H54 (cell line): Measurements from ENCODE around the gene TMEM238.

ENCODE experiments used
- DNase-seq: peaks from one replicate; pipeline ENCODE4 v3.0.0; 2011; ENCODE audit warnings: low spot score, mixed read lengths; ENCODE audit not compliant: insufficient read length
- FAIRE-seq: peaks from 3 replicates; lab custom pipeline; 2011; peaks lifted over from hg19 to GRCh38; lab: Jason Lieb, UNC
- POLR2A ChIP-seq: IDR thresholded peaks from 2 replicates; pipeline ENCODE4 v1.6.1; 2011; ENCODE audit warnings: low read depth, mild to moderate bottlenecking, low read length

The TMEM238 gene

DNA sequence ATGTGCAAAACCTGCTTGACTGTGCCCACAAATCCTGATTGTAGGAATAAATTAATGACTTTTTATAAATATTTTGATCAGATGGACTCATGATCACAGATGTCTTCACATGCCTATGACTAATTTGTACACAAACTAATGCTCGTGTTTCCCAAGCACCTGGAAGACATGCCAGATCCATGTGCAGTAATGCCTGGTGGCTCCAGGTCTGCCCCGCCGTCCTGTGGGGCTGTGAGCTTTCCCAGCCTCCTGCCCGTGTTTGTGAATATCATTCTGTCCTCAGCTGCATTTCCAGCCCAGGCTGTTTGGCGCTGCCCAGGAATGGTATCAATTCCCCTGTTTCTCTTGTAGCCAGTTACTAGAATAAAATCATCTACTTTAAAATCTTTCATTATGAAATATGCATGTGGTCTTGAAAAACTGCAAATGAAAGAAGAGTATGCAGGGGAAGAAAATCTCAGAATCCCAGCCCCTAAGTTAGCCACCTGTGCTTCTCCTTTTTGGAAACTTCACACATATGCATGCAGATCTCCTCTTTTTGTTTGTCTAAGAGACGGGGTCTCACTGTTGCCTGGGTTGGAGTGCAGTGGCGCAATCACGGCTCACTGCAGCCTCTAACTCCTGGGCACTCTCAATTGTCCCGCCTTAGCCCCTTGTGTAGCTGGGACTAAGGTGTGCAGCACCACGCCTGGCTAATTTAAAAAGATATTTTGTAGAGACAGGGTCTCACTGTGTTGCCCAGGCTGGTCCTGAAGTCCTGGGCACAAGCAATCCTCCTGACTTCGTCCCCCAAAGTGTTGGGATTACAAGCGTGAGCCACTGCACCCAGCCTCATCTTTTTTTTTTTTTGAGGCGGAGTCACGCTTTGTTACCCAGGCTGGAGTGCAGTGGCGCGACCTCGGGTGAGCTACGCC lies 7.9 kb upstream of the TMEM238 start:
- no peak for TF ChIP-seq POLR2A
- DNase-seq (no peak), FAIRE-seq (no peak)

DNA sequence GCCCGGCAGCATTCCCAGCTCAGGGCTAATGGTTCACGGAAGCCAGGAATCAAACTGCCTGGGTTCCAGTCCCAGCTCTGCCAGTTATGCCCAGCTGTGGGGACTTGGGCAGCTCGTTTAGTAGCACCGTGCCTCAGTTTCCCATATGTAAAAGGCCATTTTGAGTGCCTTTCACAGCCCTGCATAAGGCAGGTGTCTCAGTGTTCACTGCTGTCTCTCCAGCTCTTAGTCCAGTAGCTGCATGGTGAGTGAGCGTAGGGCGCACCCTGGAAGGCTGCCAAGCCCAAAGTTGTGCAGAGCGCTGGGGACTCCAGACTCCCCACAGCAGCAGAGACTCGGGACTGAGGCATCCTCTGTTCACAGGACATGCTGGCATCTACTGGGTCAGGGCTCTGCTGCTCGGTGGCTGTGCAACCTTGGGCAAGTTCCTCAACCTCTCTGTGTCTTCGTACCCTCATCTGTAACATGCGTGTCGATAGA lies 7.1 kb upstream of the TMEM238 start:
- TF ChIP-seq POLR2A: peak; percentile 50; the same call in 1 of the 2 replicates
- no peak for FAIRE-seq
- no peak for DNase-seq

DNA sequence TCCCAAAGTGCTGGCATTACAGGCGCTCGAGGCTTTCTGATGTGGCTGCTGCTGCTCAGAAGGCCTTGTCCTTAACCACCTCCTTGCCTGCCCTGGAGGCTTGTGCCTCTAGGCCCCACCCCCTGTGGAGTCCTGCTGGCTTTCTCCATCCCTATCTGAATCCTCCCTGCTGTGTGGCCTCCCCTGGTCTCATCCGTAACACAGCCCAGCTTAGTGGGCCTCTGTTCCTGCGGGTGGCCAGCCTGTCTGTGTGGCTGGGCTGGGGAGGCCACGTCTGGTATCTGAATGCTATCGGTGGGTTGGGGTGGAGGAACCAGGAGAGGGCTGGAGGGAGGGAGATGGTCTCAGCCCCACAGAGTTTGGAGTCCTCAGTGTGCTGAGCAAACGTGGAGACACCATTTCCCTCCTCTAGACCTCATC lies 6.4 kb upstream of the TMEM238 start:
- DNase-seq (no peak), FAIRE-seq (no peak)
- TF ChIP-seq POLR2A: peak; percentile 64

DNA sequence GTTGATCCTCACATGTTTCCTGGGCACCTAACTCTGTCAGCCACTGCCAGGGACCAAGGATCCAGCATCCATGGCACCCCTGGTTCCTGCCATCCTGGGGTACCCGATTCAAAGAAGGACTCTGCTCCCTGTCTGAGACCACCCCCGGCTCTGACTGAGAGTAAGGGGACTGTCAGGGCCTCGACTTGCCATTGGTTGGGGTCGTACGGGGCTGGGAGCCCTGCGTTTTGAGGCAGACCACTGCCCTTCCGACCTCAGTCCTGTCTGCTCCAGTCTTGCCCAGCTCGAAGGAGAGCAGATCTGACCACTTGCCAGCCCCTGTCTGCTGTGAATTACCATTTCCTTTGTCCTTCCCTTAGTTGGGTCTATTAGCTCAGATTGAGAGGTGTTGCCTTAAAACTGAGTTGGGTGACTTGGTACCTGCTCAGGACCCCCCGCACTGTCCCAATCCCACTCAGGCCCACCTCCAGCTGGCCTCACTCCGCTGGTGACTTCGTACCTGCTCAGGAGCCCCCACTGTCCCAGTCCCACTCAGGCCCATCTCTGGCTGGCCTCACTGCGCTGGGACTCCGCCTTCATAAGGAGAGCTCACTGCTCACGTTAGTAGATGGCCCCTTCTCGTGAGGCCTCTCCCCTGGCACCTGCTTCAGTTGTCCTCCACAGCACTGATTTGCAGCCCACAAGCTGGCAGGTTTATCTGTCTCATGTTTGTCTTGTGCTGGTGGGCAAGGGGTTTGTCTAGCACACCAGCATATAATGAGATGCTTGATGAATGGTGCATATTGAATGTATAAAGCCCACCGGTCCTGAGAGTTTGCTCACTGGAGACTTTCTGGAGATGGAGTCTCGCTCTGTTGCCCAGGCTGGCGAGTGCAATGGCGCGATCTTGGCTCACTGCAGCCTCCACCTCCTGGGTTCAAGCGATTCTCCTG lies 5.6 kb upstream of the TMEM238 start:
- FAIRE-seq (no peak), DNase-seq (no peak)
- peak; percentile 33; the same call in 1 of the 2 replicates for TF ChIP-seq POLR2A

DNA sequence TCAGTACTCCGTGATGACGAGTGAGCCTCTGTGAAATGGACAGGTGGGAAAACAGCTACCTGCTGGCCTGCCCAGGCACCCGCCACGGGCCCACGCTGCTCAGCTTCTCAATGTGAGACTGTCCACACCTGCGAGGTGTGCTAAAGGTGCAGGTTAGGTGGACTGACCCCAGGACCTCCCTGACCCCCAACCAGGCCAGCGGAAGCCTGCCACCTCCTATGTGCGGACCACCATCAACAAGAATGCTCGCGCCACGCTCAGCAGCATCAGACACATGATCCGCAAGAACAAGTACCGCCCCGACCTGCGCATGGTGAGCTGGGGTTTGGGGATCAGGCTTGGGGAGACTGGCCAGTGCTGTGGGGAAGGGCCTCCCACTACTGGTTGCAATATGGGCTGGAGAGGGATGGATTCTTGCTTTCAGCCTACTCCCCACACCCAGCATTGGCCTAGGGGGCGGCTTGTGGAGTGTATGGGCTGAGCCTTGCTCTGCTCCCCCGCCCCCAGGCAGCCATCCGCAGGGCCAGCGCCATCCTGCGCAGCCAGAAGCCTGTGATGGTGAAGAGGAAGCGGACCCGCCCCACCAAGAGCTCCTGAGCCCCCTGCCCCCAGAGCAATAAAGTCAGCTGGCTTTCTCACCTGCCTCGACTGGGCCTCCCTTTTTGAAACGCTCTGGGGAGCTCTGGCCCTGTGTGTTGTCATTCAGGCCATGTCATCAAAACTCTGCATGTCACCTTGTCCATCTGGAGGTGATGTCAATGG lies 3.8 kb upstream of the TMEM238 start:
- 0 out of 2 replicates have a peak, but pooled peaks have one; percentile 1 for TF ChIP-seq POLR2A
- FAIRE-seq (no peak), DNase-seq (no peak)

DNA sequence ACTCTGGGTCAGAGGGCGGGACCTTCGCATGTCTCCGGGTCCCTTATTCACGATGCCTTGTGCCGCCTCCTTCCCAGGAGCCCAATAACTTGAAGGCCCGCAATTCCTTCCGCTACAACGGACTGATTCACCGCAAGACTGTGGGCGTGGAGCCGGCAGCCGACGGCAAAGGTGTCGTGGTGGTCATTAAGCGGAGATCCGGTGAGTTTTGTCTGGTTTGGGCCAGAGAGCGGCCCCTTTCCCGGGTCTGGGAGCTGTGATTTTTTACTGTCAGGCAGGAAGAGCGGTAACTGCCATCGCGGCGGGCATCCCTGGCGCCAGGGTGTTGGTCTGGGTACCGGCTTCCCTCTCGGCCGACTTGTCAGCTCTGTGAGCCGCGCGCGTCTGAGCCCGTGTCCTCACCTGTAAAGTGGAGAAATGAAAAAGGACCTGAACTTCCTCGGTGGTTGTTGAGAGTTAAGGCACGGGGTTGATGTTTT lies 2.4 kb upstream of the TMEM238 start:
- FAIRE-seq: no peak
- TF ChIP-seq POLR2A: no peak
- no peak for DNase-seq

DNA sequence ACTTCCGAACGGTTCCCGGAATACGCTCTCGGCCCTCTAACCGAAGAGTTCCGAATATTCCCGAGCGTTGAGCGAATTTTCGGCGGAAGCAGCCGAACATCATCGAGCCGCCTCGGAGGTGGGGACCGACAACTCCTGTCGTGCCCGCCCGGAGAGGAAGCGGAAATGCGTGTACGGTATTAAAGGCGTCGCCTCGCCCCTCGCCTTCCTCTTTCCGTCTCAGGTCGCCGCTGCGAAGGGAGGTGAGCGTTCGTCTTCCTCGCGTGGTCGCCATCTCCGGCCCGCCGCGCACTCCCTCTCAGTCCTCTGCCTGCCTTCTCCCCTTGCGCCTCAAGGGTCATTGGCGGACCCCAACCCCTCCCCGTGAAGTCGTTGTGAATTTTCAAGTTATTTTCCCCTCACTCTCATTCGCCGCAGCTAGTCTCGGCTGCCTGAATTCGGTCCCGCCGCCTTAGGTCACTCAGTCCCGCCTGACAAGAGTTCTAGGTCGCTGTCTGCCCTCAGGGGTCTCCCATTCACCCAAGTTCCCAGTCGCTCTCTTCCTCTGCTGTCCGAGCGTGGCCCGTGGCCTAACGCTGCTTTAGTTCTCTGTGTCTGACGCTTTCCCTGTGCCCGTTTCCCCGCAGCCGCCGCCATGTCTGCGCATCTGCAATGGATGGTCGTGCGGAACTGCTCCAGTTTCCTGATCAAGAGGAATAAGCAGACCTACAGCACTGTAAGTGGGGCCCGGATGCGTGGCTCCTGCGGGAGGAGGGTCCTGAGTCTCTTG lies 1.8 kb upstream of the TMEM238 start, which contains the start of gene RPL28:
RPL28 (plus strand) TSS at position 209 of the 769 bp plus-strand sequence; CDS start at position 635, 426 bp downstream.
- peak; percentile 38 for FAIRE-seq
- peak; percentile 100 for TF ChIP-seq POLR2A
- DNase-seq: peak; percentile 99

DNA sequence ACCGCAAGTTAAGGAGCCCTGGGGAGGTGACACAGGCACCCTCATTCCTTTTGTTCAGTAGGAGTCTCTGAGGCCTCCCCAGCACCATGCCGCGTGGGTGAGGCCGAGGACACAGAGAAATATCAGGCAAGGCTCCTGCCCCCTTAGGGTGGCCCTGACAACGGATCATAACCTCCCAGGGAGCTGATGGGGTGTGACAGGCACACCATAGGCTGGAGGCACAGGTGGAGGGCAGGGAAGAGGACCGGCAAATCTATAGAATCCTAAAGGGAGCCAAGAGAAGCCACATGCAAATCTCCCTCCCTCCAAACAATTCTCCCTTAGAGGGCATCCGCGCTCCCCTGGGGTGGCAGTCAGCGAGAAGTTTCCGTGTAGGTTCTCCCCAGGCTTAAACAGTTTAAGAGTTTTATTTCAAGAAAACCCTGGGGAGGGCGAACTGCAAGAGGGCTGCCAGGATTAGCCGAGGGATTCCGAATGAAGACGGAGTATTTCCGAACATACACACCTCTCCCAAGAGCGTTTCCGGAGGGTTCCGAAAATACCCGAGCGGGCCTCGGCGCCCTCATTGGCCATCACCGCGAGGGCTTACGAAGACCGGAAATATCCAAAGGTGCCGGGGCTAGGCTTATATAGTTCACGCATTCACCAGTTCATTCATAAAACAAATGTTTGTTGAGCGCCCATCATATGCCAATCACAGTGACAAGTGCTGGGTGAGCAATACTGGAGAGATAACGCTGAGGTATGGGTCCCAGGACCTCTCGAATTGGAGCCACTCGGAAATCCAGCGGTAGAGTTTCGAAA lies 1.0 kb upstream of the TMEM238 start:
- FAIRE-seq (no peak), DNase-seq (peak; percentile 99)
- no peak for TF ChIP-seq POLR2A

DNA sequence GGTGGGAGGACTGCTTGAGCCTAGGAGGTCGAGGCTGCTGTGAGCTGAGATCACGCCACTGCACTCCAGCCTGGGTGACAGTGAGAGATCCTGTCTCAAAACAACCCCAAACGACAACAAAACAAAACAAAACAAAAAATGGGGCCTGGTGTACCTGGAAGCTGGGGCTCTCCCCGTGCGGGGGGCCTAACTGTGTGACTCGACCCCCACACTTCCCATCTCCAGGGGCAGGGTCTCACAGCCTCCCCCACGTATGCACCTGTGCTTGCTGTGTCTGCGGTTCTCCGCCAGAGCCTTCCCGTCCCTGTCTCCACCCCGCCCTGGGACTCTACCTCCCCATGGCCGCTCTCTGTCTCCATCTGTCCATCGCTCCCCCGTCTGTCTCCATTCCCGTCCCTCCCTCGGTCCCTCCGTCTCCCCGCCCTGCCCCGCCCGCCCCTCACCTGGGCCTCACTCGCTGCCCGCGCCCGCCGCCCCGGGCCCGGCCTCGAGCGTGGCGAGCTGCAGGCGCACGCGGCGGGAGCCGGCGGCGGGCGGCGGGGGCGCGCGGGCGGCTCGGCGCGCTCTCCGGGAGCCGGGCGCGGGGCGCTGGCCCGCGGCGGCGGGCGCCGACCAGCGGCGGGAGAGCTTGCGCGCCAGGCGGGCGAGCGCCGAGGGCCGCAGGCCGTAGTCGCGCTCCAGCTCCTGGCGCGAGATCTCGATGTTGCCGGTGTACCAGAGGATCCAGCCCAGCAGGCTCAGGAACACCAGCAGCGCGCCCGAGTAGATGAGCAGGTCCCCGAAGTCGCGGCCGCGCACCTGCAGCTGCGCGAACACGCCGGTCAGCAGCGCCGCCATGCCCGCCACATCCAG lies 587 bp downstream of the TMEM238 start:
- FAIRE-seq (no peak), DNase-seq (no peak)
- no peak for TF ChIP-seq POLR2A

DNA sequence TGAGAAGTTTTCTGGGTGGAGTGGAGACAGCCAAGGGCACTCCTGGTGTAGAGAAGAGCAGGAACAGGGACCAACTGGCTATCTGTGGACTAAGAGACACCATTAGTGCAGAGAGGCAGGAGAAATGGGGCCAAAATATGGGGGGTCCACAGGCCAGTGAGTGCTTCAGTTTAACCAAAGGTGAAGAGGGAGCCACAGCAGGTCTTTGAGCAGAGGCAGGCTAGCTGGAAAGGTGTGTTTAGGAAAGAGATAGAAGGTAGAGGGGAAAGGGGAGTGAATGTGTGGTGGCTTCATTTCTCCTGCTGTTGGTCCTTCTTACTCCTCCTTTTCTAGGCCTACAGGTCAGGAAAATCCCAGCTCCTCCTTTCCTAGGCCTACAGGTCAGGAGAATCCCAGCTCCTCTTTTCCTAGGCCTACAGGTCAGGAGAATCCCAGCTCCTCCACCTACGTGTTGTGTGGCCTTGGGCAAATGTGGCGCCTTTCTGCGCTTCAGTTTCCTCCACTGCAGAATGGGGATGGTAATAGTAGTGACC lies 1.5 kb downstream of the TMEM238 start:
- FAIRE-seq: no peak
- TF ChIP-seq POLR2A: no peak
- DNase-seq: no peak
